HG02610 (cell line): Measurements from ENCODE around the gene SMIM28.

Source experiments
- ATAC-seq: cut with Tn5 transposase; IDR thresholded peaks from one replicate; pipeline ENCODE4 v1.9.1; 2021; ENCODE audit warnings: mild to moderate bottlenecking, moderate library complexity; ENCODE audit not compliant: unreplicated experiment

The SMIM28 gene

DNA sequence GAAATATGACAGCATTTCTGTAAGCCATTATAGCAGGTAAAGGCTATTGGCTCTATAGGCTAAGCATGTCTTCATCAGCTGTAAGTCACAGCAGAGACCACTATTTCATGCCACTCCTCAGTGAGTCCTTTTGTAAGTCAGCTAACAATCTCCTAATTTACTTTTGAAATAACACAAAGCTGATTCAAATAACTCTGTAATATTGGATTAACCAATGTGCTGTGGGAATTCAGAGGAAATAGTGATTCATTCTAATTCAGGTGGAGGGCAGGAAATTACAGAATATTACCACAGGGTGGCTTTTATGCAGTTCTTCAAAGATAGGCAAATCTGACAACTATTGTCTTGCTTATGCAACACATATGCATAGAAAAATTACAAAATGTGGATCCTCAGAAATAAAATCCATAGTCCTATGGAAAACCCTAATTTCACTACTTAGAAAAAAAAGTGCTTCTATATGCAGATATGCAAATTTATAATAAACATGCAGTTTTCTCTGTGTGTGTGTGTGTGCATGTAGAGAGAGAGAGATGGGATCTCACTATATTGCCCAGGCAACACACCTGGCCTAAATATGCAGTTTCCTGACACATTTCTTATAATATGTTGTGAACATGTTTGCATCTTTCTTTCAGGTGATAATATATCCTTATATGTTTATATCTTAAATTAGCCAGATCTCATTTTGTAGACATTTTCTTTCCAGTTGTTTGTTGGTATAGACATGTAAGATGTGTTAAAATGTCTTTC lies 4.8 kb upstream of the SMIM28 start:
- ATAC-seq: no peak

DNA sequence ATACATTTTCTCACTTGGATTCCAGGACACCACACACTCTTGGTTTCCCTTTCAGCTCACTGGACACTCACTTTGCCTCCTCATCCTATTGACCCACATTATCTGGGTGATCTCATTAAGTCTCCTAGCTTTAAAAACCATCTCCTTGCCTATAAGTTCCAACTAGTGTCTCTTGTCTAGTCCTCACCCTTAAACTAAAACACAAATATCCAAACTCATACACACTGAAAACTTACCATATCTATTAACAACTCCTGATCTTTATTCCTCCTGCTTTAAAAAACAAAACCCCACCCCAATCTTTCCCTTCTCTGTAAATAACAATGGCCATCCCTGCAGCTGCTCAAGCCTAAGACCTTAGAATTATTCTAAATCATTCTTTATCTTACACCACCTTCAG lies 3.5 kb upstream of the SMIM28 start:
- ATAC-seq: no peak

DNA sequence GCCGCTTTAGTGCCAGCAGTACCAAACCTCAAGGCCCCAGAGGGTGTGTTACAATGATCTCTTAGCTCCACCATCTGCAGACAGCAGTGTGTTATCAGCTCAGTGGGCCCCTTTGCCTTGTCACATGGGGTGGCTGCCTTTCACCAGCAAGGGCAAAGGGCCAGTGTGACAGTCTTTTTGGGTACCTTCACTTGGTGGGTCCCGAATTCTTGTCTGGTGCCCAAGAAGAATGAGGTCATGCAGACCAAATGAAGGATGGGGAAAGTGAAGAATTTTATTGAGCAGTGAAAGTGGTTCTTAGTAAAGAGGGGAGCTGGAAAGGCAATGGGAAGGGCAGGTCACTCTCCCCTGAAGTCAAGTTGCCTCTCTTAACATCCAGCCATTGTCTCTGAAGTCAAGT lies 2.9 kb upstream of the SMIM28 start:
- no peak for ATAC-seq

DNA sequence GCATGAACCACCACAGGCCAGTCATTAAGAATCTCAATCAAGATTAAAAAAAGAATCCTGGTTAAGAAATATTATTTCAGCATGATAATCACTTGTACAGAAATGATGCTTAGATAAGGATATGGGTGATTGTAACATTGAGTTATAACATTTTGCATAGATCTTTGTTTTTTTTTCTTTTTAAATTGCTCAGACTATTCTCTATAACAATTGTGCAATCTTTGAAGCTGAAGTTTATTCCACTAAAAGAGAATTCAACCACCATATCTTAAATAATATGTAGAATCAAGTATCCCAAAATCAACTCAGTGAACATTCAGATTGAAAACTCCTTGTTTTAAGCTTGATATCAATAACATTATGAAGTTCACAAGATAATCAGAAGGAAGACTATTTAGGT lies 663 bp upstream of the SMIM28 start:
- no peak for ATAC-seq

DNA sequence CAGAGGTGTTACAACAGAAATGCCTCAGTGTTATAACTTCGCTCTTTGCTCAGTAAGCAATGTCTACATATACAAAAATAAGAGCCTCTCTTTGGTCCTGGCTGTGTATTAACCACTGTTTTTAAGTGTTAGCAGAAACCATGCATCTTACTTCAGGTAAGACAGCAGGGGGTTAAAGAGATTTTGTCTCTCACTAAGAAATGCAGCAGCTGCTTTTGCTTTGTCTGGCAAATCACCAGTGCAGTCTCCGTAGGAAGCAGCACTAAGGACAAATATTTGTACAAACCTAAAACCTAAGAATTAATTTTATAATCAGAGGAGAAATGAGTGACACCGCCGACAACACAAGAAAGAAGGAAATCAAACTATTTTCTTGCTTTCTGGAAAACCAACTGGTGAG lies 758 bp downstream of the SMIM28 start:
- ATAC-seq: no peak

DNA sequence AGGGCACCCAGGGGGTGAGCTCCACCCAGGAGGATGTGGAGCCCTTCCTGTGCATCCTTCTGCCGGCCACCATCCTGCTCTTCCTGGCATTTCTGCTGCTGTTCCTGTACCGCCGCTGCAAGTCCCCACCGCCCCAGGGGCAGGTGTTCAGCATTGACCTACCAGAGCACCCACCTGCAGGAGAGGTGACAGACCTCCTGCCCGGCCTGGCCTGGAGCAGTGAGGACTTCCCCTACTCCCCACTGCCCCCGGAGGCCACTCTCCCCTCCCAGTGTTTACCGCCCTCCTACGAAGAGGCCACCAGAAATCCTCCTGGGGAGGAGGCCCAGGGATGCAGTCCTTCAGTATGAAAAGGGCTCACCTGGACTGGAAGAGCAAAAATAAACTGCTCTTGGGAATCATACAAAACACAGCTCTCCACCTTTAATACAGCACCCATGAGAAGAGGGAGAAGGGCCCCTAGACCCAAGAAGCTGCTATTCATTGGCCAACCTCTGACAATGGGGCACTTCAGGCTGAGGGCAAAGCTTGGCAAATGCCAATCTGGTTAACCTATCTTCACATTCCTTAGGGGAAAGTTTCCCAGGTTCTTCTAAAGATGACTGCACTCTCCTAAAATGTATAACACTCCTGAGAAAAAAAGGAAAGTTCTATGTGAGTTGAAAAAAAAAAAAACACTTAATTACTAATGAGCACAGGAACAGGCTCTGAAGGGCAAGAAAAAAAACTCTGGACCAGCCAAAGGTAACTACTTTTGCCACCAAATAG lies 5.0 kb downstream of the SMIM28 start:
- ATAC-seq: no peak

DNA sequence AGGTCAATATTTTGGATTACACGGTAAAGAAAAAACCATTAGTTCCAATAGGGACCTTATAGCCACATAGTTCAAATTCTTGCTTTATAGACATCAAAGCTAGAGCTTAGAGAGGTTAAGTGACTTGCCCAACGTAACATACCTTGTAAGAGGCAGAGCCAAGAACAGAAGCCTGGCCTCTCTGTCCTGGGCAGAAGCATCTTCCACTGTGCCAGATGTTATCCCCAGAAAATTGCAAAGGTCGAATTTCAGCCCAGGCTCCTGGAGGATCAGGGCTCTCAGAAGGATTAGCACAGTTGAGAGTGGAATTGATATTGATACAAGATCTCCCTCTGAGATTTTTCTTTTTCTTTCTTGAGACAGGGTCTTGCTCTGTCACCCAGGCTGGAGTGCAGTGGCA lies 6.1 kb downstream of the SMIM28 start:
- no peak for ATAC-seq

DNA sequence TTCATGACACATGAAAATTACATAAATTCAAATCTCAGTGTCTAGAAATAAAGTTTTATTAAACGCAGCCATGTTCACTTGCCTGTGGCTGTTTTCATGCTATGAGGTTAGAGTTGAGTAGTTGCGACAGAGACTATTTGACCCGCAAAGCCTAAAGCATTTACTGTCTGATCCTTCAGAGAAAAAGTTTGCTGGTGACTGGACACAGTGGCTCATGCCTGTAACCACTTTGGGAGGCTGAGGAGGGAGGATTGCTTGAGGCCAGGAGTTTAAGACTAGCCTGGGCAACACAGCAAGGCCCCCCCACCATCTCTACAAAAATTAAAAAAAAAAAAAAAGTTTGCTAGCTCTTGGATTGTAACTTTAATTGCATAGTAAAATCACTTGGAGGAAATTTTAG lies 9.2 kb downstream of the SMIM28 start:
- no peak for ATAC-seq

DNA sequence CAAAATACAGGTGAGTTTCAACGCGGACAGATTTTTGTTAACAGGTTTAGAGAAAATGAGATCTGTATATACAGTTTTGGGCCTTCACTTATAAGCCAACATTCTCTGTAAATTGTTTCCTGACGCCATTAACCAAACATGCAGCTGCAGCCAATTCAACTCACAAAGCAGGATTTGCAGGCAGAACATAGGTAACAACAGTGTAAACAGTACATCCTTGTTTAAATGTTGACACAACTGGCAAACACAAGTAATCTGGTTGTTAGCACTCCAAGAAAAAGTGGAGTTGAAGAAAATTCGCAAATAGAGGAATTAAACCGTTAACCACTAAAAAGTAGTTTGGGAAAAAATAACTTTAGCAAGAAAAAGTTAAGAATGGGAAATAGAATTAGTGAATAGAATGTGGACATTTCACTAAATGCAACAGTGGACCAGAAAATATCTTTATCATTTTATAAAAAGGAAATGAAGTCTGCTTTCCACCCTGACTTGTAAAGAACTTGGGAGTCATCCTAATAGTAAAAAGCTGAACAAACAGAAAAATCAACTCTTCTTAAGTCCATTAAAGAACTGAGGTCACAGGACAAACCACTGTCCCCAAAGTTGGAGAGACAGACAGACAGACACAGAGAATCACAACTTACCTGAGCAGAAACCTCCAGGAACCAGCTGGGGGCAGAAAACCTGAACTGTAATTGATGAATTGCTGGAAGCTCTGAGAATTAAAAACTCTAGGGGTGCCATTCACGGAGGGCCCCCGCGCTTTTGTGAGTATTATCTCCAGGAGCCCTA lies 10.1 kb downstream of the SMIM28 start:
- ATAC-seq: no peak

DNA sequence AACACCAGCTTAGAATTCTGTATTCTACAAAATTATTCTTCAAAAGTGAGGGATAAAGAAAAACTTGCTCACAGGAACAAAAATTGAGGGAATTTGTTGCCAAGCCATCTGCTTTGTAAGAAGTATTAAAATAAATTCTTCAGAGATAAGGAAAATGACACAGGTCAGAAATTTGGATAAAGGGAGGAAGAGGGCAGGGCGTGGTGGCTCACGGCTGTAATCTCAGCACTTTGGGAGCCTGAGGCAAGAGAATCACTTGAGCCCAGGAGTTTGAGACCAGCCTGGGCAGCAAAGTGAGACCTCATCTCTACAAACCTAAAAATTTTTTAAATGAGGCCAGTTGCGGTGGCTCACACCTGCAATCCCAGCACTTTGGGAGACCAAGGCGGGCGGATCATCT lies 11.8 kb downstream of the SMIM28 start:
- no peak for ATAC-seq

DNA sequence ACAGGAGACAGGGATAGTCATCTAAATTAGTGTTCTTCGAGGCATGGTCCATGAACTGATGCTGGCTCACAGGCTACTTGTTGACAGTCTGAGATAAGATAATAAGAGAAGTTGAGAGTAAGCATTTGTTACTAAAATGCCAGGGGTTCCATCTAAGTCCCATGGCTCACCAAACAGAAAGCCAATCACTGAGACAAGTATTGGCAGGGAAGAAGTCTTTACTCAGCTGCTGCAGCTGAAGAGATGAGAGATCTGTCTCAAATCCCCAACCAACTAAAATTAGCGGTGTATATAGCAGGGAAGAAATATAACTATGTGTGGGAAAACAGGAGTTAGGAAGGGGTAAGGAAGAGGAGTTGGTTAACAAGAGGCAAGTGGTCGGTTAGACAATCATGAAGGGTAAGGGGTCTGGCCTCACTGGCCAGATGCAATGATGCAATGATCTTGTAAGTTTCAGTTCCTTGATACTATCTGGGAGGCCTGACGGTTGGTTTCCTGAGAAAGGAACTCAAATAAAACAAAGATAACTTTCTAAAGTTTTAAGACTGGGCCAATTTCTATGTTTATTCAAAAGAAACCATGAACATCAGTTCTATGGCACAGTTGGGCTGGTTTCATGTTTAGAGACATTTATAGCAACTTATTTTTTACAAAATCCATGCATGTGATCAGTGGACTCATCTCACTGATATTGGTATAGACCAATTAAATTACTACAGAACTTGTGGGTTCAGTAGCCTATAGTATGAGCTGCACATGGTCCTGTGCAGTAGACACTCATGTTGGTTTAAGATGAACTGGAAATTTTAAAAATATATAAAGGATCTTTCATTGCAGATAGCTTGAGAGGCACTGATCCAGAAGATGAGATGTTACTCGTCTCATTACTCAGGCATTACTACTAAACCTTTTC lies 16.4 kb downstream of the SMIM28 start:
- ATAC-seq: no peak

DNA sequence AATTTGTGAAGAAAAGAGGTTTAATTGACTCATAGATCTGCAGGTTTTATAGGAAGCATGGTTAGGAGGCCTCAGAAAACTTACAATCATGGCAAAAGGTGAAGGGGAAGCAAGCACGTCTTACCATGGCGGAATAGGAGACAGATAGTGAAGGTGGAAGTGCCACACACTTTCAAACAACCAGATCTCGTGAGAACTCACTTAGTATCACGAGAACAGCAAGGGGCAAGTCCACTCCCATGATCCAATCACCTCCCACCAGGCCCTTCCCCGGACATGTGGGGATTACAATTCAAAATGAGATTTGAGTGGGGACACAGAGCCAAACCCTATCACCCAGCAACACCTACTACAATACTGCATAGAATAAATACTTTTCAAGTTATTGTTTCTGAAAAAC lies 19.0 kb downstream of the SMIM28 start:
- no peak for ATAC-seq

DNA sequence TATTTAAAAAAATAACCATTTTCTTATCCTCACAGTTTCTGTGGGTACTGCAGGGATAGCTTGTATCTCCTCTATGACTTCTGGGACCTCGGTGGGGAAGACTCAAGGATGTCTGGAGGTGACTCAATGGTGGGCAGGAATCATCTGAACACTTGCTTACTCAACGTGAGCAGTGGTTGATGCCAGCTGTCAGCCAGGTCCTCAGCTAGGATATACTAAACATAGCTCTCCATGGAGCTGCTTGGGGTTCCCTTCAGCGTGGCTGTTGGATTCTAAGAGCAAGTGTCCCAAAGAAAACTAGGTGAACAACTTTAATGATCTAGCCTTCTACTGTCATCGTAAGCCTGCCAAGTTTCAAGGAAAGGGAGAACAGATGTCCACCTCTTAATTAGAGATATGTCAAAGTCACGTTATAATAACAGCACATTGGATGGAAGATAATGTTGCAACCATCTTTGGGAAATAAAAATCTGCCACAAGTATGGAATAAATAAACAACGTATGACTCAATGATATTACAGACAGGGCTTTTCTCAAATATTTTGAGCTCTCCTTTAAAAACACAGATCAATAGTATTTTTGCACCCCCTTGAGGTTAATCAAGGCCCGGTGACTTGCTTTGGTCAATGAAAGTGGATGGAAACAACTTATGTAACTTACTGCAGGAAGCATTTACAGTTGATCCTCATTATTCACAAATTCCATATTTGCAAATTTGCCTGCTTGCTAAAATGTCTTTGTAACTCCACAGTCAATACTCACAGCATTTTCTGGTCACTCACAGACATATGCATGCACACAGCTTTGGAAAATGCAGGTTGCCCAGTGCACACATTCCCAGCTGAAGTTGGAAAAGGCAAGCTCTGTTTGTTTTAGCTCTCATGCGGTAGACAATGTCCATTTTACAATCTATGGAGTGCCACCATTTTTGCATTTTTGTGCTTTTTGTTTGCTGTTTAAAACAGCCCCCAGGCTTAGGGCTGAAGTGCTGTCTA lies 19.7 kb downstream of the SMIM28 start:
- no peak for ATAC-seq

DNA sequence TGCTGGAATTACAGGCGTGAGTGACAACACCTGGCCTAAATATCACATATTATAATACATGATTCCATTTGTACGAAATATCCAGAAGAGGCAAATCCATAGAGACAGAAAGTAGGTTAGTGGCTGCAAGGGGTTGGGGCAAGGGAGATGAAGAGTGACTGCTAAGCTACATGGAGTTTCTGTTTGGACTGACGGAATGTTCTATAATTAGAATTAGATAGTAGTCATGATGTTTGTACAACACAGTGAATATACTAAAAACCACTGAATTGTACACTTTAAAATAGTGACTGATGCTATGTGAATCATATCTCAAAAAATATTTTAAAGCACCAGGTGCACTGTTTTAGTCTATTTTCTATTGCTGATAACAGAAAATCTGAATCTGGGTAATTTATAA lies 22.6 kb downstream of the SMIM28 start:
- no peak for ATAC-seq

DNA sequence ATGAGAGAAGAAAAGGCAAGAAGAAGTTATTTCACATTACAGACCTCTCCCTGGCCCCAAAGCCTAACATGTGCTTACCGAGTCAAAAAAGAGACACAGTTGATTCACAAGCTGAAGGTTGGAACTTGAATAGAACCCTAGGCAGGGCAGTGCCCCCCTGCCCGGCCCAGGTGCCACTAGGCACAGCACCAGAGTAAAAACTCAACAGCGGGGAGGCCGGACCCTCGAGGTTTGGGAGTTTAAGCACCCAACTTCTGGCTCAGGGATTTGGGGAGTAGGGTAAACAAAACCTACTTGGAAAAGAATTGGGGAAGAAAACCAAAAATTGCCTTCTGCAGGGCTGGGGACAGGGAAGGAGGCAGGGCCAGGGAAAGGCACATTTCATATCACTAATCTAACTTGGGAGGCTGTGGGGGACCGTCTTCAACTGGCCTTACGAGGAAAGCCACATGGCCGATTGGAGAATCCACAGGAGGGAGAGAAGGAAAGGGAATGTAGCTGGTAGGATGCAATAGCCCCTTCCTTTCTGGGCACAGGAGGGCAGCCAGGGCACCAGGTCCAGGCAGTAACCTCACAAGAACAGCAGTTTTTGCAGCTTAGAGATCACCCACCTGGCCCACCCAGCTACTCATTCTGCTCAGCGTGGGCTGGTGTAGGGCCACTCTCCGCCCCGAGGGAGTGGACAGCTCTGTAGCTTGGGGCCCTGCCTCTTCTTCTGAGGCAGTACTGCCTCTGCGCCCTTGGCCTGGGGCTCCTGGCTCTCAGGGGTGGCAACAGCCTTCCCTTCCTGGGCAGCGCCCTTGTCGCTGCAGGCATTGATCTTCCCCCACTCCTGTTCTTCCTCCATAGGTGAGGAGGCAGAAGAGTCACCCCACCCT lies 24.5 kb downstream of the SMIM28 start:
- no peak for ATAC-seq

DNA sequence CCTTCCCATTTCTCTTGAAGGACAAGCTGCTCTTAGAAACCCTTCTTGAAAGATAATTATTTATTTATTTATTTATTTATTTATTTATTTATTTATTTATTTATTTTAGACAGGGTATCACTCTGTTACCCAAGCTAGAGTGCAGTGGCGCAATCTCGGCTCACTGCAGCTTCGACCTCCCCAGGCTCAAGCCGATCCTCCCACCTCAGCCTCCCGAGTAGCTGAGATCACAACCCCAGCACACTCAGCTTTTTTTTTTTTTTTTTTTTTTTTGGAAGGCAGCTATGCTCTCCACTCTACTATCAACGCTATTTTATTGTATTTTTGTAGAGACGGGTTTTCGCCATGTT lies 25.1 kb downstream of the SMIM28 start:
- no peak for ATAC-seq

DNA sequence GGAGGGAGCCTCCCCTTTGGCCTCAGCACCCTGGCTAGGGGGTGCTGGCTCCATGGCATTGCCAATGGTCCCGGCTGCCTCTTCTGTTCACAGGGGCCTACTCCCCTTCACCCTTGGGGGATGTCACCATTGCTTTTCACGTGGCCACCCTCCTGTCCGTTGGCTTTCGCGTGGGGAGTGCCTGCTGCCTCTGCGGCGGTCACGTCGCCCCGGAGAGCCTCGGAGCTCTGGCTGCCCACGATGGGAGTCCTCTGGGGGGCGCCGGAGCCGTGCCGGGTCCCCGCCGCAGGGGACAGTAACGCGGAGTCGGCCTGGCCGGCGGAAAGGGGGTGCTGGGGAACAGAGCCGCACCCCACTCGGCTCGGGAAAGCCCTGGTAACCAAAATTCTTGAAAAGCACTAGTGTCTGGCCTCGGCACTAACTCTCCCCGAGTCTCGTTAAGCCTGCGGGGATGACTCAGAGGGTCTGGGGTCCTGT lies 25.7 kb downstream of the SMIM28 start:
- peak; percentile 13 for ATAC-seq
